Measurements from ENCODE around the gene BRWD1. TPM values are rescaled to one million over a fixed set of nuclear protein-coding genes. Genes with fewer than 3 reads are reported as not detected.

BRWD1 gene
- total RNA-seq, 6 experiments from 2014 or later = 18.6 to 26.7 (median 21.9) TPM

- Histone ChIP-seq H3K4me1 (no peaks in the 10 kb centered on the region), H3K4me3 (no peak overlapping the region), H3K9me3 (no peaks in the 10 kb centered on the region), H3K27me3 (no peaks in the 10 kb centered on the region), H3K27ac (no peak overlapping the region), H3K36me3 (no peaks in the 10 kb centered on the region)
- intact Hi-C loops (cut with DNase I) = no loop called here
- WGBS (ENCODE audit: insufficient coverage, low coverage, low lambda C conversion rate, missing lambda C conversion rate) = 92% methylated on average over 7 of the region's 7 CpGs
- no peak for ATAC-seq
- no peak for TF ChIP-seq POLR2A (IDR thresholded peaks at IDR 0.05)
- TF ChIP-seq, protein P1, sequence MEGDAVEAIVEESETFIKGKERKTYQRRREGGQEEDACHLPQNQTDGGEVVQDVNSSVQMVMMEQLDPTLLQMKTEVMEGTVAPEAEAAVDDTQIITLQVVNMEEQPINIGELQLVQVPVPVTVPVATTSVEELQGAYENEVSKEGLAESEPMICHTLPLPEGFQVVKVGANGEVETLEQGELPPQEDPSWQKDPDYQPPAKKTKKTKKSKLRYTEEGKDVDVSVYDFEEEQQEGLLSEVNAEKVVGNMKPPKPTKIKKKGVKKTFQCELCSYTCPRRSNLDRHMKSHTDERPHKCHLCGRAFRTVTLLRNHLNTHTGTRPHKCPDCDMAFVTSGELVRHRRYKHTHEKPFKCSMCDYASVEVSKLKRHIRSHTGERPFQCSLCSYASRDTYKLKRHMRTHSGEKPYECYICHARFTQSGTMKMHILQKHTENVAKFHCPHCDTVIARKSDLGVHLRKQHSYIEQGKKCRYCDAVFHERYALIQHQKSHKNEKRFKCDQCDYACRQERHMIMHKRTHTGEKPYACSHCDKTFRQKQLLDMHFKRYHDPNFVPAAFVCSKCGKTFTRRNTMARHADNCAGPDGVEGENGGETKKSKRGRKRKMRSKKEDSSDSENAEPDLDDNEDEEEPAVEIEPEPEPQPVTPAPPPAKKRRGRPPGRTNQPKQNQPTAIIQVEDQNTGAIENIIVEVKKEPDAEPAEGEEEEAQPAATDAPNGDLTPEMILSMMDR (IDR thresholded peaks at IDR 0.05) = no peak
- no peak for DNase-seq
Measured at GRCh38 chr21:39327727-39328126, 14.3 kb upstream of the BRWD1 start.

GRCh38 chr21:39326607-39327307 lies 13.3 kb upstream of the BRWD1 start:
- H3K36me3 ChIP-seq = no peaks in the 10 kb centered on the region
- H3K4me3 ChIP-seq = no peak overlapping the region
- no peak overlapping the region for H3K27ac ChIP-seq
- H3K4me1 ChIP-seq = no peaks in the 10 kb centered on the region
- WGBS (ENCODE audit: insufficient coverage, low coverage, low lambda C conversion rate, missing lambda C conversion rate) = 83% methylated on average over 5 of the region's 7 CpGs
- ATAC-seq (no peak), DNase-seq (no peak)
- no peak for TF ChIP-seq POLR2A (IDR thresholded peaks at IDR 0.05)
- TF ChIP-seq, protein P1 (IDR thresholded peaks at IDR 0.05) = no peak
- H3K27me3 ChIP-seq = no peaks in the 10 kb centered on the region
- H3K9me3 ChIP-seq = no peaks in the 10 kb centered on the region
- intact Hi-C loops (cut with DNase I) = no loop called here

- H3K27me3 ChIP-seq = no peaks in the 10 kb centered on the region
- ATAC-seq = no peak
- DNase-seq = no peak
- no peaks in the 10 kb centered on the region for H3K9me3 ChIP-seq
- 83% methylated on average over 4 of the region's 4 CpGs for WGBS (ENCODE audit: insufficient coverage, low coverage, low lambda C conversion rate, missing lambda C conversion rate)
- no peaks in the 10 kb centered on the region for H3K36me3 ChIP-seq
- no peak overlapping the region for H3K4me3 ChIP-seq
- intact Hi-C loops (cut with DNase I) = no loop called here
- TF ChIP-seq, protein P1 (IDR thresholded peaks at IDR 0.05) = no peak
- TF ChIP-seq POLR2A (IDR thresholded peaks at IDR 0.05) = no peak
- H3K4me1 ChIP-seq = no peaks in the 10 kb centered on the region
- H3K27ac ChIP-seq = no peak overlapping the region
Measured at GRCh38 chr21:39325458-39325857, 12.0 kb upstream of the BRWD1 start.

GRCh38 chr21:39321424-39321823 lies 8.0 kb upstream of the BRWD1 start:
- intact Hi-C loops (cut with DNase I) = no loop called here
- TF ChIP-seq POLR2A (IDR thresholded peaks at IDR 0.05) = no peak
- no peaks in the 10 kb centered on the region for H3K9me3 ChIP-seq
- no peak overlapping the region for H3K4me3 ChIP-seq
- 79% methylated on average over 4 of the region's 6 CpGs for WGBS (ENCODE audit: insufficient coverage, low coverage, low lambda C conversion rate, missing lambda C conversion rate)
- DNase-seq (no peak), ATAC-seq (no peak)
- no peaks in the 10 kb centered on the region for H3K27me3 ChIP-seq
- no peaks in the 10 kb centered on the region for H3K36me3 ChIP-seq
- H3K27ac ChIP-seq = no peak overlapping the region
- peaks cover 0 to 7% (median 2%) of the 10 kb centered on the region in 4 donors for H3K4me1 ChIP-seq

GRCh38 chr21:39319814-39320332 lies 6.4 kb upstream of the BRWD1 start:
- Histone ChIP-seq H3K27ac (no peak overlapping the region), H3K27me3 (no peaks in the 10 kb centered on the region), H3K4me1 (peaks cover 0 to 7% (median 2%) of the 10 kb centered on the region in 4 donors), H3K4me3 (no peak overlapping the region), H3K9me3 (no peaks in the 10 kb centered on the region), H3K36me3 (no peaks in the 10 kb centered on the region)
- no peak for ATAC-seq
- DNase-seq = no peak
- intact Hi-C loops (cut with DNase I) = loop anchor here in 1 of 2 donors (10.0 kb wide), 1 partner anchor 65 kb away; a partner anchor contains a TSS
- 91% methylated on average over 3 of the region's 3 CpGs for WGBS (ENCODE audit: insufficient coverage, low coverage, low lambda C conversion rate, missing lambda C conversion rate)
- TF ChIP-seq, protein P1 (IDR thresholded peaks at IDR 0.05) = no peak
- no peak for TF ChIP-seq POLR2A (IDR thresholded peaks at IDR 0.05)
